Measurements from ENCODE around the gene SLC2A9.

Gene SLC2A9

GRCh38 chr4:10055871-10056270 lies 34.6 kb upstream of the SLC2A9 start:
- TF ChIP-seq OSR1 (CRISPR knock-in tag; IDR thresholded peaks at IDR 0.05) (no peak), PPARA (CRISPR knock-in tag; IDR thresholded peaks at IDR 0.05; ENCODE audit: borderline replicate concordance) (no peak), TOX (CRISPR knock-in tag; IDR thresholded peaks at IDR 0.05; ENCODE audit: borderline replicate concordance) (no peak), ZNF565 (CRISPR knock-in tag; conservative IDR thresholded peaks at IDR 0.05; ENCODE audit: low read depth) (no peak), CSDC2 (CRISPR knock-in tag; IDR thresholded peaks at IDR 0.05) (no peak)
- no peak for ATAC-seq

GRCh38 chr4:10054571-10055041 lies 33.3 kb upstream of the SLC2A9 start:
- TF ChIP-seq GLIS3 (CRISPR knock-in tag; IDR thresholded peaks at IDR 0.05) (no peak), ZC3H10 (CRISPR knock-in tag; IDR thresholded peaks at IDR 0.05) (no peak), BACH2 (CRISPR knock-in tag; IDR thresholded peaks at IDR 0.05; ENCODE audit: borderline replicate concordance) (no peak), TCF4 (CRISPR knock-in tag; IDR thresholded peaks at IDR 0.05; ENCODE audit: borderline replicate concordance) (no peak), CSDC2 (CRISPR knock-in tag; IDR thresholded peaks at IDR 0.05) (no peak), ARNTL (CRISPR knock-in tag; IDR thresholded peaks at IDR 0.05; ENCODE audit: borderline replicate concordance, low read depth) (no peak), ZNF565 (CRISPR knock-in tag; conservative IDR thresholded peaks at IDR 0.05; ENCODE audit: low read depth) (no peak), TSHZ2 (CRISPR knock-in tag; IDR thresholded peaks at IDR 0.05) (no peak), ESRRG (CRISPR knock-in tag; IDR thresholded peaks at IDR 0.05) (no peak), ZFP3 (CRISPR knock-in tag; IDR thresholded peaks at IDR 0.05) (no peak), OSR1 (CRISPR knock-in tag; IDR thresholded peaks at IDR 0.05) (no peak), CREB5 (CRISPR knock-in tag; IDR thresholded peaks at IDR 0.05; ENCODE audit: low read depth) (no peak)
- no peak for ATAC-seq

- no peak for ATAC-seq
- TF ChIP-seq CSRNP3 (CRISPR knock-in tag; IDR thresholded peaks at IDR 0.05) (no peak), ZFP3 (CRISPR knock-in tag; IDR thresholded peaks at IDR 0.05) (no peak), ZNF8 (CRISPR knock-in tag; IDR thresholded peaks at IDR 0.05) (no peak), RARB (CRISPR knock-in tag; IDR thresholded peaks at IDR 0.05) (no peak), ESRRG (CRISPR knock-in tag; IDR thresholded peaks at IDR 0.05) (no peak), CREB5 (CRISPR knock-in tag; IDR thresholded peaks at IDR 0.05; ENCODE audit: low read depth) (no peak), SNAI2 (CRISPR knock-in tag; IDR thresholded peaks at IDR 0.05) (no peak), ZNF70 (CRISPR knock-in tag; IDR thresholded peaks at IDR 0.05) (no peak), ARNTL (CRISPR knock-in tag; IDR thresholded peaks at IDR 0.05; ENCODE audit: borderline replicate concordance, low read depth) (no peak)
Observed at GRCh38 chr4:10053635-10054453, 32.5 kb upstream of the SLC2A9 start.

GRCh38 chr4:10051517-10052135 lies 30.3 kb upstream of the SLC2A9 start:
- TF ChIP-seq PATZ1 (CRISPR knock-in tag; IDR thresholded peaks at IDR 0.05; ENCODE audit: borderline replicate concordance) (no peak), CREB5 (CRISPR knock-in tag; IDR thresholded peaks at IDR 0.05; ENCODE audit: low read depth) (no peak), SNAI2 (CRISPR knock-in tag; IDR thresholded peaks at IDR 0.05) (no peak), ZFP30 (CRISPR knock-in tag; IDR thresholded peaks at IDR 0.05) (no peak), OSR1 (CRISPR knock-in tag; IDR thresholded peaks at IDR 0.05) (no peak)
- no peak for ATAC-seq
